GM12865 (cell line): ENCODE measurements around the gene FAM135A.
"Not testable (repeated sequence)": the region's sequence is repeated elsewhere in the genome, so short reads cannot be mapped to it uniquely, and the experiment has no call there.

Source experiments
- DNase-seq: peaks from one replicate; pipeline ENCODE4 v3.0.0; 2010; ENCODE audit warnings: low read depth
- H3K4me3 ChIP-seq: 2 replicates; pipeline ENCODE4 v1.5.1; 2011; ENCODE audit warnings: mild to moderate bottlenecking, low read depth, low read length, control low read depth
- CTCF ChIP-seq: IDR thresholded peaks from 2 replicates; pipeline ENCODE4 v1.5.1; 2011; ENCODE audit warnings: low read length, control low read depth, low read depth, inconsistent platforms; ENCODE audit not compliant: insufficient read depth; ENCODE audit errors: missing control alignments

FAM135A gene

DNA sequence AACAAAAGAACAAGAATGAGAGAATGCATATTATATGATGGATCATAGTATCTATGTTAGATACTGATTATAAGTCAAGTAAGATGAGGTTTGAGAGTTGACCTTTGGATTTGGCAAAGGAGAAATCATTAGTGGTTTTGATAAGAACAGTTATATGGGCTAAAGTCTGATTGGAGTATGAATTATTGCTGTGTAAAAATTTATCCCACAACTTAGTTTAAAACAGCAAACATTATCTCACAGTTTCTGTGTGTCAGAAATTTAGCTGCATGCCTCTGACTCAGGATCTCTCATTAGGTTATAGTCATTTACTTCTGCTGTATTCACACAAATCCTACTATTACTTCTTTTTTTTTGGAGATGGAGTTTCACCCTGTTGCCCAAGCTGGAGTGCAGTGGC is 56.7 kb downstream of the FAM135A start:
- no peak for DNase-seq
- no peak overlapping the region for H3K4me3 ChIP-seq
- TF ChIP-seq CTCF = no peak

DNA sequence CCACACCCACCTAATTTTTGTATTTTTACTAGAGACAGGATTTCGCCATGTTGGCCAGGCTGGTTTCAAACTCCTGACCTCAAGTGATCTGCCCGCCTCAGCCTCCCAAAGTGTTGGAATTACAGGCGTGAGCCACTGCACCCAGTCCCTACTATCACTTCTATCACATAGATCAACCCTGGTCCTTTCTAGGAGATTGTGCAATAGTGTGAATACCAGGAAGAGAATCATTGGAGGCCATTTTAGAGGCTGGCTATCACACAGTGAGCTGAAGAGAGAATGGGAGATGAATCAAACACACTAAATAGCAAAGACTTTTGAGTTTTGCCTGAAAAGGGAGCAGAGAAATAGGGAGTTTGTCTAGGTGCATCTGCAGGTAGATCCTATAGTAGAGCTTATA is 57.2 kb downstream of the FAM135A start:
- not testable (repeated sequence) for H3K4me3 ChIP-seq, DNase-seq

DNA sequence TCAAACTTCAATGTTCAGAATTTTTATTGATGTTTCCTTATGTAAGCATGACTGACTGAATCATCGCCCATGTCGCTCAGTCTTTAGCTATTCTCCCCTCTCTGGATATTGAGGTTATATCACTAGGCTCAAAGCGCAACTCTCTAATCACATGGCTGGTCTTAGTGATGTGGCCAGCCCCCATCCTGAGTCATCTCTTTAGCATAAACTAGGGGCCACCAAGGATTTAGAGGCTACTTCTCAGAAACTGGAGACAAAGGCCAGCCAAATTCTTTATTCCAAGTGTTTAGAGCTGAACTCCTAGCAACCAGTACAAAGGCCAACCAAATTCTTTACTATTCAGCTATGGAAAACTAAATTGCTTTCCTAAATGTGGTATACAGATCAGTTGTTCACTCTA is 61.4 kb downstream of the FAM135A start:
- no peak for TF ChIP-seq CTCF
- no peak overlapping the region for H3K4me3 ChIP-seq
- DNase-seq = no peak

DNA sequence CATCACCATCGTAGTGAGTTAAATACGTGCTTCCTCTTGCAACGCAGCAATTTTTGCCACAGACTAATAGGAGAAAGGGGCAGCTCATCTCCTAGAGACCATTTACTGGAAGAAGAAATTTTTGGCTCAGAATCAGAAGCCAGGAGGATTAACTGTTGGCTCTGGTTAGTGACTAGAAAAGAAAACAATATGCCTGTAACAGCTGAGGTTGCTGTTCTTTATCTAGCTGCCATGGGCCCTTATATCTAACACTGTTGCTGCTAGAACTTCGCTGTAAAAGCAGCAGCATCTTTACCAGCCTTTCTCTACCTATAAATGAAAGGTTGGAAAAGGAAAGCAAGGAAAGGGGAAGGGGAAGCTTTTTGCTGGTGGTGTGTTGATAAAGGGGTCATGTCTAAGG is 65.9 kb downstream of the FAM135A start:
- no peak overlapping the region for H3K4me3 ChIP-seq
- no peak for TF ChIP-seq CTCF
- no peak for DNase-seq

DNA sequence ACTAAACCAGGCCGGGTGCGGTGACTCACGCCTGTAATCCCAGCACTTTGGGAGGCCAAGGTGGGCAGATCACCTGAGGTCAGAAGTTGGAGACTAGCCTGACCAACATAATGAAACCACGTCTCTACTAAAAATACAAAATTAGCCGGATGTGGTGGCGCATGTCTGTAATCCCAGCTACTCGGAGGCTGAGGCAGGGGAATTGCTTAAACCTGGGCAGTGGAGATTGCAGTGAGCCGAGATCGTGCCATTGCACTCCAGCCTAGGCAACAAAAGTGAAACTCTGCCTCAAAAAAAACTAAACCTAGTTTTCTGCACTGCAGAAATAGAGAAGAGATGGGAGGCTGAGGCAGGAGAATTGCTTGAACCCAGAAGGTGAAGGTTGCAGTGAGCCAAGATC is 73.3 kb downstream of the FAM135A start:
- H3K4me3 ChIP-seq, DNase-seq: not testable (repeated sequence)

- no peak for TF ChIP-seq CTCF
- no peak overlapping the region for H3K4me3 ChIP-seq
- DNase-seq = no peak
These were observed 76.1 kb downstream of the FAM135A start for GRCh38 chr6:70489364-70489763.

- no peak for DNase-seq
- no peak for TF ChIP-seq CTCF
- no peak overlapping the region for H3K4me3 ChIP-seq
These were observed 81.5 kb downstream of the FAM135A start for GRCh38 chr6:70494833-70495232.

DNA sequence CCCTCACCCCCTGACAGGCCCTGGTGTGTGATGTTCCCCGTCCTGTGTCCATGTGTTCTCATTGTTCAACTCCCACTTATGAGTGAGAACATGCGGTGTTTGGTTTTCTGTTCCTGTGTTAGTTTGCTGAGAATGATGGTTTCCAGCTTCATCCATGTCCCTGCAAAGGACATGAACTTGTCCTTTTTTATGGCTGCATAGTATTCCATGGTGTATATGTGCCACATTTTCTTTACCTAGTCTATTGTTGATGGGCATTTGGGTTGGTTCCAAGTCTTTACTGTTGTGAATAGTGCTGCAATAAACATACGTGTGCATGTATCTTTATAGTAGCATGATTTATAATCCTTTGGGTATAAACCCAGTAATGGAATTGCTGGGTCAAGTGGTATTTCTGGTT is 82.5 kb downstream of the FAM135A start:
- not testable (repeated sequence) for H3K4me3 ChIP-seq, DNase-seq

DNA sequence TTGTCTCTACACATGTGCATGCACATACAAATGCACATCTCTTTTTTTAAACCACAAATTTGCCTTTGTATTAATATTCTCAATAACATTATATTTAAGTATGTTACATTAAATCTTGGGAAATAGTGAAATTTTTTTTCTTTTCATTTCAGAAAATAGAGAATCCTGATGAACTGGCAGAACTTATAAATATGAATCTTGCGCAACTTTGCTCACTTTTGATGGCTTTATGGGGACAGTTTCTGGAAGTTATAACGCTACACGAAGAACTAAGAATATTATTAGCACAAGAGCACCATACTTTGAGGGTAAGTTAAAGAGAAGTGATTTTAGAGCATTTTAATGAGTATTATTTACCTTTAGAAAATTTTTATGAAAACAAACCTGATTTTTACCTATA is 89.2 kb downstream of the FAM135A start:
- TF ChIP-seq CTCF = no peak

More for the DNA sequence above, 89.2 kb downstream of the FAM135A start:
- no peak overlapping the region for H3K4me3 ChIP-seq
- DNase-seq = no peak
